K562 (cell line): ENCODE results near the gene NMNAT3. TPM values are rescaled to one million over a fixed set of nuclear protein-coding genes. Genes with fewer than 3 reads are reported as not detected.

Experiments
- CHD2 ChIP-seq: IDR thresholded peaks from 2 replicates; pipeline ENCODE4 v1.6.1; 2011; ENCODE audit warnings: low read depth, low read length
- EP300 ChIP-seq: IDR thresholded peaks from 2 replicates; pipeline ENCODE4 v1.6.1; 2012; ENCODE audit warnings: low read length, improper control_type of control experiment
- FOXK2 ChIP-seq, 2 experiments: fragments of 450-650 bp; IDR thresholded peaks in 1 of 2; conservative IDR thresholded peaks in 1 of 2; 2 replicates each; pipeline ENCODE4 v1.6.1; 2016; ENCODE audit warnings: low read depth in 2 of 2, mild to moderate bottlenecking in 1 of 2
- GATAD2A ChIP-seq: fragments of 450-650 bp; IDR thresholded peaks from 2 replicates; pipeline ENCODE4 v1.6.1; 2017
- HMG20B ChIP-seq: fragments of 250-450 bp; sonication (Bioruptor Pico); IDR thresholded peaks from 2 replicates; pipeline ENCODE4 v1.5.0; 2021; ENCODE audit warnings: mild to moderate bottlenecking
- HNRNPL ChIP-seq: fragments of 200-400 bp; formaldehyde crosslinking; IDR thresholded peaks from 2 replicates; pipeline ENCODE4 v1.6.1; 2017; ENCODE audit warnings: low read depth, mild to moderate bottlenecking, low read length
- KLF6 ChIP-seq: fragments of 250-450 bp; sonication (Bioruptor Pico); IDR thresholded peaks from 2 replicates; pipeline ENCODE4 v1.4.0; 2020; ENCODE audit warnings: mild to moderate bottlenecking, moderate library complexity, borderline replicate concordance
- MAFF ChIP-seq: IDR thresholded peaks from 2 replicates; pipeline ENCODE4 v1.6.1; 2012; ENCODE audit warnings: low read length, improper control_type of control experiment
- MBD2 ChIP-seq: sonication (generic); IDR thresholded peaks from 2 replicates; pipeline ENCODE4 v1.6.1; 2016; ENCODE audit warnings: low read depth, borderline replicate concordance
- MTF1 ChIP-seq: fragments of 250-450 bp; sonication (Bioruptor Pico); IDR thresholded peaks from 2 replicates; pipeline ENCODE4 v1.9.0; 2021; ENCODE audit warnings: moderate library complexity, mild to moderate bottlenecking, inconsistent platforms, borderline replicate concordance
- RHOXF2B ChIP-seq: fragments of 250-450 bp; sonication (Bioruptor Pico); conservative IDR thresholded peaks from 2 replicates; pipeline ENCODE4 v1.5.1; 2021
- SP2 ChIP-seq: IDR thresholded peaks from 2 replicates; pipeline ENCODE4 v1.6.1; 2011; ENCODE audit warnings: mild to moderate bottlenecking, low read depth, low read length, moderate library complexity; ENCODE audit not compliant: poor library complexity, severe bottlenecking; ENCODE audit errors: extremely low read depth
- TSC22D4 ChIP-seq: fragments of 450-650 bp; IDR thresholded peaks from 2 replicates; pipeline ENCODE4 v1.6.1; 2016; ENCODE audit warnings: missing genetic modification characterization, missing biosample characterization, control low read depth
- ZNF316 ChIP-seq: fragments of 450-650 bp; IDR thresholded peaks from 2 replicates; pipeline ENCODE4 v1.6.1; 2016
- polyA plus RNA-seq, 8 experiments: library from polyadenylated mRNA; depleted of rRNA in 4 of 8; stranded (reverse) in 5 of 8; unstranded in 3 of 8; fragments of >200 nt; fragmentation: Nextera tagmentation in 2 of 8; fragmentation: Illumina TruSeq in 1 of 8; extraction: Ambion mirVana in 2 of 8; extraction: Trizol in 1 of 8; gene quantifications; 2 replicates each; pipeline versions ENCODE4 v1.2.1 to v1.2.3, GENCODE V29; 2011 to 2014; ENCODE audit warnings: inconsistent platforms in 1 of 8, missing spikeins in 1 of 8
- total RNA-seq, 7 experiments: library from RNA; depleted of rRNA in 6 of 7; stranded (reverse); fragments of >200 nt in 6 of 7; fragmentation: Illumina TruSeq in 2 of 7; extraction: Trizol in 2 of 7; gene quantifications; 2 replicates each; pipeline versions ENCODE4 v1.2.1 to v1.2.3, GENCODE V29; 2011 to 2021; ENCODE audit warnings: low replicate concordance in 1 of 7
- TF ChIP-seq, protein P1 (sequence below): fragments of 450-650 bp; IDR thresholded peaks from 2 replicates; pipeline ENCODE4 v1.6.1; 2016; ENCODE audit warnings: borderline replicate concordance
- TF ChIP-seq, protein P2 (sequence below): fragments of 450-650 bp; IDR thresholded peaks from 2 replicates; pipeline ENCODE4 v1.6.1; 2016; ENCODE audit warnings: mild to moderate bottlenecking
- TF ChIP-seq, protein P3 (sequence below): fragments of 450-650 bp; formaldehyde crosslinking; IDR thresholded peaks from 2 replicates; pipeline ENCODE4 v1.4.0; 2020; ENCODE audit warnings: mild to moderate bottlenecking
- TF ChIP-seq, protein P4 (sequence below): fragments of 250-450 bp; sonication (Bioruptor Pico); IDR thresholded peaks from 2 replicates; pipeline ENCODE4 v1.4.0; 2020; ENCODE audit warnings: borderline replicate concordance
- TF ChIP-seq, protein P5 (sequence below): fragments of 250-450 bp; sonication (Bioruptor Pico); IDR thresholded peaks from 2 replicates; pipeline ENCODE4 v1.5.0; 2021; ENCODE audit warnings: mild to moderate bottlenecking, borderline replicate concordance

The NMNAT3 gene
- total and polyA plus RNA-seq, 9 of the 15 experiments (the other 6 are each of a cell fraction or from before 2014, with no cell fraction given): 2.3 to 12.5 (median 6.6) TPM

DNA sequence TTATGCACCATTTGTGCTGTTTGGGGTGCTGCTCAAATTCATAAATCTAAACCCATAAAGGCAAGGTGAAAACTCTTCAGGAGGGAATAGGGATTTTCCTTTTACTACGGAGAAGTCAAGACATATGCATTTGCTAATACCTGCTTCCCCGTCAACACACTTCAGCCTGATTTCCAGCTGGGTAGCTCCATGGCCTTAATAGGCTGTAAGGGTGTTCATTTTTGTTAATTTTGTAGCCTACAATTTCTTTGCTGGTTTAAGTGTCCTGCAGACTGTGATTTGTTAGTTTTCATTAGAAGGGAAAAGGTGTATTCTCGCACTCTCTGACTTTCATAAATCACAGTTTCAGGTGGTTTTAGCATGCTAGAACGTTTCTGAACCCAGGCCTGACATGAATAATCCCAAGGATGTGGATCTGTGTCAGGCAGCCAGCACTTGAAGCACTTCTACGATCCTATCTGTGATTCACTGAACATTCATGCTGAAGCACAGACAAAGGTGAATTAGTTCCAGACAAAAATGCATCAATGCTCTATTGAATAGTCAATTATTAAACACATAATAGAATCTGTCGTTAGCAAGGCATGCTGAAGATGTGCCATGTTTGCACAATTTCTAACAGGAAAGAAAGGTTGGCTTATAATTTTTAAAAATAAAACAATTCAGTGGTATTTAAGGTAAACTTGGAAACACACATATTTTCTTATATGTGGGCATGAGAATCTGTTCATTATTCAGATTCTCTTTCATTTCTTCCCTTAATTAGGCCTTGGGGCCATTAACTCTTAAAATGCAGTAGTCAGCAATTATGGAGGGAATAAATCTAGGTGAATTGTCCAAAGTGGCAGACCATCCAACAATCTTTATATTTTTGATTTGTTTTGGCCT is 17.9 kb upstream of the NMNAT3 start (continued):
- TF ChIP-seq, protein P1, sequence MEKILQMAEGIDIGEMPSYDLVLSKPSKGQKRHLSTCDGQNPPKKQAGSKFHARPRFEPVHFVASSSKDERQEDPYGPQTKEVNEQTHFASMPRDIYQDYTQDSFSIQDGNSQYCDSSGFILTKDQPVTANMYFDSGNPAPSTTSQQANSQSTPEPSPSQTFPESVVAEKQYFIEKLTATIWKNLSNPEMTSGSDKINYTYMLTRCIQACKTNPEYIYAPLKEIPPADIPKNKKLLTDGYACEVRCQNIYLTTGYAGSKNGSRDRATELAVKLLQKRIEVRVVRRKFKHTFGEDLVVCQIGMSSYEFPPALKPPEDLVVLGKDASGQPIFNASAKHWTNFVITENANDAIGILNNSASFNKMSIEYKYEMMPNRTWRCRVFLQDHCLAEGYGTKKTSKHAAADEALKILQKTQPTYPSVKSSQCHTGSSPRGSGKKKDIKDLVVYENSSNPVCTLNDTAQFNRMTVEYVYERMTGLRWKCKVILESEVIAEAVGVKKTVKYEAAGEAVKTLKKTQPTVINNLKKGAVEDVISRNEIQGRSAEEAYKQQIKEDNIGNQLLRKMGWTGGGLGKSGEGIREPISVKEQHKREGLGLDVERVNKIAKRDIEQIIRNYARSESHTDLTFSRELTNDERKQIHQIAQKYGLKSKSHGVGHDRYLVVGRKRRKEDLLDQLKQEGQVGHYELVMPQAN: no peak
- TF ChIP-seq CHD2 (no peak), HNRNPL (no peak), ZNF316 (peak; percentile 67), RHOXF2B (no peak), SP2 (no peak), MBD2 (no peak), GATAD2A (no peak), MAFF (peak; percentile 78), TSC22D4 (tag) (no peak), HMG20B (CRISPR knock-in tag) (no peak), FOXK2 (conservative IDR thresholded peaks at IDR 0.05 in 1 of 2, IDR thresholded peaks at IDR 0.05 in 1 of 2; ENCODE audit: low read depth in 2 of 2) (no peak), EP300 (no peak), KLF6 (CRISPR knock-in tag) (no peak), MTF1 (CRISPR knock-in tag) (no peak)
- TF ChIP-seq, protein P2, sequence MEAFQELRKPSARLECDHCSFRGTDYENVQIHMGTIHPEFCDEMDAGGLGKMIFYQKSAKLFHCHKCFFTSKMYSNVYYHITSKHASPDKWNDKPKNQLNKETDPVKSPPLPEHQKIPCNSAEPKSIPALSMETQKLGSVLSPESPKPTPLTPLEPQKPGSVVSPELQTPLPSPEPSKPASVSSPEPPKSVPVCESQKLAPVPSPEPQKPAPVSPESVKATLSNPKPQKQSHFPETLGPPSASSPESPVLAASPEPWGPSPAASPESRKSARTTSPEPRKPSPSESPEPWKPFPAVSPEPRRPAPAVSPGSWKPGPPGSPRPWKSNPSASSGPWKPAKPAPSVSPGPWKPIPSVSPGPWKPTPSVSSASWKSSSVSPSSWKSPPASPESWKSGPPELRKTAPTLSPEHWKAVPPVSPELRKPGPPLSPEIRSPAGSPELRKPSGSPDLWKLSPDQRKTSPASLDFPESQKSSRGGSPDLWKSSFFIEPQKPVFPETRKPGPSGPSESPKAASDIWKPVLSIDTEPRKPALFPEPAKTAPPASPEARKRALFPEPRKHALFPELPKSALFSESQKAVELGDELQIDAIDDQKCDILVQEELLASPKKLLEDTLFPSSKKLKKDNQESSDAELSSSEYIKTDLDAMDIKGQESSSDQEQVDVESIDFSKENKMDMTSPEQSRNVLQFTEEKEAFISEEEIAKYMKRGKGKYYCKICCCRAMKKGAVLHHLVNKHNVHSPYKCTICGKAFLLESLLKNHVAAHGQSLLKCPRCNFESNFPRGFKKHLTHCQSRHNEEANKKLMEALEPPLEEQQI: no peak
- TF ChIP-seq, protein P3, sequence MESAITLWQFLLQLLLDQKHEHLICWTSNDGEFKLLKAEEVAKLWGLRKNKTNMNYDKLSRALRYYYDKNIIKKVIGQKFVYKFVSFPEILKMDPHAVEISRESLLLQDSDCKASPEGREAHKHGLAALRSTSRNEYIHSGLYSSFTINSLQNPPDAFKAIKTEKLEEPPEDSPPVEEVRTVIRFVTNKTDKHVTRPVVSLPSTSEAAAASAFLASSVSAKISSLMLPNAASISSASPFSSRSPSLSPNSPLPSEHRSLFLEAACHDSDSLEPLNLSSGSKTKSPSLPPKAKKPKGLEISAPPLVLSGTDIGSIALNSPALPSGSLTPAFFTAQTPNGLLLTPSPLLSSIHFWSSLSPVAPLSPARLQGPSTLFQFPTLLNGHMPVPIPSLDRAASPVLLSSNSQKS: no peak
- TF ChIP-seq, protein P4, sequence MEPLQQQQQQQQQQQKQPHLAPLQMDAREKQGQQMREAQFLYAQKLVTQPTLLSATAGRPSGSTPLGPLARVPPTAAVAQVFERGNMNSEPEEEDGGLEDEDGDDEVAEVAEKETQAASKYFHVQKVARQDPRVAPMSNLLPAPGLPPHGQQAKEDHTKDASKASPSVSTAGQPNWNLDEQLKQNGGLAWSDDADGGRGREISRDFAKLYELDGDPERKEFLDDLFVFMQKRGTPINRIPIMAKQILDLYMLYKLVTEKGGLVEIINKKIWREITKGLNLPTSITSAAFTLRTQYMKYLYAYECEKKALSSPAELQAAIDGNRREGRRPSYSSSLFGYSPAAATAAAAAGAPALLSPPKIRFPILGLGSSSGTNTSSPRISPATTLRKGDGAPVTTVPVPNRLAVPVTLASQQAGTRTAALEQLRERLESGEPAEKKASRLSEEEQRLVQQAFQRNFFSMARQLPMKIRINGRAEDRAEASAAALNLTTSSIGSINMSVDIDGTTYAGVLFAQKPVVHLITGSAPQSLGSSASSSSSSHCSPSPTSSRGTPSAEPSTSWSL (CRISPR knock-in tag): no peak
- TF ChIP-seq, protein P5, sequence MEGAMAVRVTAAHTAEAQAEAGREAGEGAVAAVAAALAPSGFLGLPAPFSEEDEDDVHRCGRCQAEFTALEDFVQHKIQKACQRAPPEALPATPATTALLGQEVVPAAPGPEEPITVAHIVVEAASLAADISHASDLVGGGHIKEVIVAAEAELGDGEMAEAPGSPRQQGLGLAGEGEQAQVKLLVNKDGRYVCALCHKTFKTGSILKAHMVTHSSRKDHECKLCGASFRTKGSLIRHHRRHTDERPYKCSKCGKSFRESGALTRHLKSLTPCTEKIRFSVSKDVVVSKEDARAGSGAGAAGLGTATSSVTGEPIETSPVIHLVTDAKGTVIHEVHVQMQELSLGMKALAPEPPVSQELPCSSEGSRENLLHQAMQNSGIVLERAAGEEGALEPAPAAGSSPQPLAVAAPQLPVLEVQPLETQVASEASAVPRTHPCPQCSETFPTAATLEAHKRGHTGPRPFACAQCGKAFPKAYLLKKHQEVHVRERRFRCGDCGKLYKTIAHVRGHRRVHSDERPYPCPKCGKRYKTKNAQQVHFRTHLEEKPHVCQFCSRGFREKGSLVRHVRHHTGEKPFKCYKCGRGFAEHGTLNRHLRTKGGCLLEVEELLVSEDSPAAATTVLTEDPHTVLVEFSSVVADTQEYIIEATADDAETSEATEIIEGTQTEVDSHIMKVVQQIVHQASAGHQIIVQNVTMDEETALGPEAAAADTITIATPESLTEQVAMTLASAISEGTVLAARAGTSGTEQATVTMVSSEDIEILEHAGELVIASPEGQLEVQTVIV (CRISPR knock-in tag): no peak
- TF ChIP-seq, all 486 proteins: peak for 5
